Testis (tissue), 3 donors: Measurements from ENCODE around the gene ZNF236. TPM values are rescaled to one million over a fixed set of nuclear protein-coding genes. Genes with fewer than 3 reads are reported as not detected.
"Not testable (repeated sequence)": the region's sequence is repeated elsewhere in the genome, so short reads cannot be mapped to it uniquely, and the experiment has no call there.

Source experiments
- DNase-seq: peaks from one replicate; pipeline ENCODE4 v3.0.0-alpha.2; 2019
- H3K27ac ChIP-seq, 2 donors: fragments of 200-600 bp; sonication (generic); one replicate each; pipeline ENCODE4 v1.5.1; 2019
- H3K27me3 ChIP-seq: fragments of 200-600 bp; sonication (generic); one replicate; pipeline ENCODE4 v1.5.1; 2019
- H3K36me3 ChIP-seq: fragments of 200-600 bp; sonication (generic); one replicate; pipeline ENCODE4 v1.5.1; 2017; ENCODE audit warnings: low read depth; ENCODE audit errors: missing control alignments
- H3K4me1 ChIP-seq: fragments of 200-600 bp; sonication (generic); one replicate; pipeline ENCODE4 v1.5.1; 2019
- H3K4me3 ChIP-seq, 2 donors: fragments of 200-600 bp; sonication (generic); one replicate each; pipeline ENCODE4 v1.5.1; 2017 to 2019
- H3K9me3 ChIP-seq: fragments of 200-600 bp; sonication (generic); one replicate; pipeline ENCODE4 v1.5.1; 2017
- POLR2A ChIP-seq: fragments of 450-650 bp; IDR thresholded peaks from one replicate; pipeline ENCODE4 v1.6.1; 2017; ENCODE audit warnings: antibody characterized with exemption, mild to moderate bottlenecking, moderate library complexity
- WGBS, 2 donors: methylation state at CpG; one replicate each; pipeline ENCODE4 v1.1.5; 2018; 5-methylcytosine and 5-hydroxymethylcytosine counted together
- intact Hi-C: fragments of 100-400 bp; cut with DNase I; formaldehyde crosslinking; loops from one replicate; pipeline ENCODE4 v1.15.1; 2023; ENCODE audit warnings: low total_unique reads
- polyA plus RNA-seq: library from polyadenylated mRNA; stranded (reverse); fragments of 350-450 nt; fragmentation: Illumina TruSeq; extraction: RNeasy Lipid Tissue Mini Kit (QIAGEN cat#74804); gene quantifications from one replicate; pipeline ENCODE4 v1.2.3, GENCODE V29; 2014; ENCODE audit warnings: low read depth, low replicate concordance; ENCODE audit not compliant: insufficient read depth
- total RNA-seq, 2 donors: library from RNA; depleted of rRNA; stranded (reverse); fragments of >200 nt; gene quantifications; one replicate each; pipeline ENCODE4 v1.2.3, GENCODE V29; 2016
- TF ChIP-seq, protein P1 (sequence below), 3 experiments: fragments of 450-650 bp in 2 of 3; fragments of 200-600 bp in 1 of 3; sonication (generic) in 1 of 3; IDR thresholded peaks; one replicate each; pipeline ENCODE4 v1.5.1; 2016 to 2019; ENCODE audit warnings: antibody characterized with exemption in 3 of 3, mild to moderate bottlenecking in 2 of 3, moderate library complexity in 1 of 3

ZNF236 gene
- total and polyA plus RNA-seq, 3 donors from 2014 or later, result 19.5 to 58.2 (median 53.9) TPM

GRCh38 chr18:76986406-76986805, 164.0 kb downstream of the ZNF236 start:
- no peak overlapping the region for H3K27ac ChIP-seq
- TF ChIP-seq POLR2A, result no peak
- TF ChIP-seq, protein P1, sequence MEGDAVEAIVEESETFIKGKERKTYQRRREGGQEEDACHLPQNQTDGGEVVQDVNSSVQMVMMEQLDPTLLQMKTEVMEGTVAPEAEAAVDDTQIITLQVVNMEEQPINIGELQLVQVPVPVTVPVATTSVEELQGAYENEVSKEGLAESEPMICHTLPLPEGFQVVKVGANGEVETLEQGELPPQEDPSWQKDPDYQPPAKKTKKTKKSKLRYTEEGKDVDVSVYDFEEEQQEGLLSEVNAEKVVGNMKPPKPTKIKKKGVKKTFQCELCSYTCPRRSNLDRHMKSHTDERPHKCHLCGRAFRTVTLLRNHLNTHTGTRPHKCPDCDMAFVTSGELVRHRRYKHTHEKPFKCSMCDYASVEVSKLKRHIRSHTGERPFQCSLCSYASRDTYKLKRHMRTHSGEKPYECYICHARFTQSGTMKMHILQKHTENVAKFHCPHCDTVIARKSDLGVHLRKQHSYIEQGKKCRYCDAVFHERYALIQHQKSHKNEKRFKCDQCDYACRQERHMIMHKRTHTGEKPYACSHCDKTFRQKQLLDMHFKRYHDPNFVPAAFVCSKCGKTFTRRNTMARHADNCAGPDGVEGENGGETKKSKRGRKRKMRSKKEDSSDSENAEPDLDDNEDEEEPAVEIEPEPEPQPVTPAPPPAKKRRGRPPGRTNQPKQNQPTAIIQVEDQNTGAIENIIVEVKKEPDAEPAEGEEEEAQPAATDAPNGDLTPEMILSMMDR (IDR thresholded peaks at IDR 0.05), result no peak
- H3K4me1 ChIP-seq, result no peaks in the 10 kb centered on the region
- no peaks in the 10 kb centered on the region for H3K27me3 ChIP-seq
- no peak for DNase-seq
- H3K36me3 ChIP-seq, result no peaks in the 10 kb centered on the region
- WGBS, 2 donors, result 72 to 95% methylated on average over 6 to 7 of the region's 7 CpGs
- H3K9me3 ChIP-seq, result no peaks in the 10 kb centered on the region
- intact Hi-C loops, result loop anchor here (10.0 kb wide), 1 partner anchor 182 kb away; no protein-coding TSS in a partner anchor
- H3K4me3 ChIP-seq, result no peak overlapping the region

GRCh38 chr18:76988031-76988826, 165.9 kb downstream of the ZNF236 start:
- H3K4me1 ChIP-seq, result no peaks in the 10 kb centered on the region
- no peak for DNase-seq
- TF ChIP-seq, protein P1 (IDR thresholded peaks at IDR 0.05), result no peak
- TF ChIP-seq POLR2A, result no peak
- no peak overlapping the region for H3K4me3 ChIP-seq
- H3K9me3 ChIP-seq, result no peaks in the 10 kb centered on the region
- no peaks in the 10 kb centered on the region for H3K36me3 ChIP-seq
- intact Hi-C loops, result loop anchor here (10.0 kb wide), 1 partner anchor 183 kb away; no protein-coding TSS in a partner anchor
- no peak overlapping the region for H3K27ac ChIP-seq
- WGBS, 2 donors, result 66 to 83% methylated on average over 26 to 27 of the region's 27 CpGs
- H3K27me3 ChIP-seq, result no peaks in the 10 kb centered on the region

- no peaks in the 10 kb centered on the region for H3K27me3 ChIP-seq
- H3K36me3 ChIP-seq, result no peaks in the 10 kb centered on the region
- H3K4me1 ChIP-seq, result no peaks in the 10 kb centered on the region
- intact Hi-C loops, result loop anchor here (10.0 kb wide), 1 partner anchor 184 kb away; no protein-coding TSS in a partner anchor
- no peaks in the 10 kb centered on the region for H3K9me3 ChIP-seq
- 75 to 77% methylated on average over 27 to 29 of the region's 29 CpGs for WGBS, 2 donors
- H3K27ac ChIP-seq, result no peak overlapping the region
- H3K4me3 ChIP-seq, result no peak overlapping the region
- DNase-seq, result no peak
- no peak for TF ChIP-seq POLR2A
- TF ChIP-seq, protein P1 (IDR thresholded peaks at IDR 0.05), result no peak
Measured at GRCh38 chr18:76988827-76989646, 166.7 kb downstream of the ZNF236 start.

DNA sequence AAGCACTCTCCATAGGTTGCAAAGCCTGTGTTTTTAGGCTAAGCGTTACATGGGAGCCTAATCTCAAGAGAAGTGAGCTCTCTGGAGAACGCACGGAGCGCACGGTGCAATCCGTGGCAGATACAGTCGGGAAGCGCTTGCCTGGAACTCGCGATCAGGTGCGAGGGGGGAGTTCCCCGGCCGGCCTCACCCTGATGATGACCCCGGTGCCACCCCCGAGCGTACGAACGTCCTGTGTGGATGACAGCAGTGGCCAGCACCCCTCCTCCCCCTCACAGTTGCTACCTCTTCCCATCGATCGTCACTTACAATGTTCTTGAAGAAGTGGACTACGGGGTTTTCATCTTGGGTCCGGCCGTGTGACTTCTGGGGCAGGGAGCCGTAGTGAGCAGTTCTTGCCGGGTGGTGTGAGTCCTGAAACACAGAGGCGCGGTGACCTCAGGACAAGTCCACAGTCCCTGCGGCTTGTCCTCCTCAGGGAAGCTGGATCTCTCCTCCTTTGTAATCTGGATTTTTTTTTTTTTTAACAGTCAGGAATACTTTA, 167.4 kb downstream of the ZNF236 start:
- no peaks in the 10 kb centered on the region for H3K27me3 ChIP-seq
- no peaks in the 10 kb centered on the region for H3K9me3 ChIP-seq
- intact Hi-C loops, result loop anchor here (10.0 kb wide), 1 partner anchor 185 kb away; no protein-coding TSS in a partner anchor
- no peak overlapping the region for H3K27ac ChIP-seq
- no peak overlapping the region for H3K4me3 ChIP-seq
- TF ChIP-seq, protein P1 (IDR thresholded peaks at IDR 0.05), result no peak
- no peak for TF ChIP-seq POLR2A
- no peak for DNase-seq
- no peaks in the 10 kb centered on the region for H3K4me1 ChIP-seq
- 67 to 86% methylated on average over 28 of the region's 28 CpGs for WGBS, 2 donors
- no peaks in the 10 kb centered on the region for H3K36me3 ChIP-seq

DNA sequence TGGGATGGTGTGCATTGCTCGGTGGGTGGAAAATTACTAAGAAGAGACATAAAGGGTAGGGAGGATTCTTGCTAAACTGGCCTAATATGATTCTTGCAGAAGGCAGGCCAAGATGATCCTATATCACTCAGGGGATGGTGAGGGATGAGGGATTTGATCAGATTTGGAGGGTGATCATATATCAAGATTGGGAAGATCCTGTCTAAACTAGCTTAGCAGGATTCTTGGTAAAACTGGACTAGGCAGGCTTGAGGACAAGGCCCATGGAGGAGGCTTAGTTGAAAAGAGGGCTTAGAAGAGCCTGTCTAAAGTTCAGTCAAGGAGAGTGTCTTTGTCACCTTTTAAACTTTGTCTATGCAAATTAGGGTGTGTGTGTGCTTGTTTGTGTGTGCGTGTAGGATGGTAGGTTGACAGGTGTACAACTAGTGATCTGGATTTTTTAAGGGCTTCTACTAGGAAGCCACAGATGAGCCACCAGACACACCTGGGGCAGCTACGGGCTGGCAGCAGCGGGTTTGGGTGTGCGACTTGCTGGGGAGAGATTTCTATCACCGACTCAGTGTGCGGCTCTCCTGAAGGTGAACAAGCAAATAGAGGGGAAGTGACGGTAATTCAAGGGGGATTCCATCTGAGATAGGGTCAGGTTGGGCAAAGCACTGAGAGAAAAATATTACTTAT, 168.1 kb downstream of the ZNF236 start:
- intact Hi-C loops, H3K36me3 ChIP-seq, H3K4me3 ChIP-seq, H3K27ac ChIP-seq, H3K27me3 ChIP-seq, H3K9me3 ChIP-seq, H3K4me1 ChIP-seq: not testable (repeated sequence)
- 78 to 91% methylated on average over 8 of the region's 8 CpGs for whole genome bisulfite sequencing, 2 donors
- DNase-seq, result peak; percentile 1
